Measurements from ENCODE around the gene CLEC12A. TPM values are rescaled to one million over a fixed set of nuclear protein-coding genes. Genes with fewer than 3 reads are reported as not detected.

Gene CLEC12A
- total RNA-seq, 4 donors from 2014 or later: 0.49 to 0.98 TPM; not detected in 2

GRCh38 chr12:9992296-9992695 lies 21.1 kb downstream of the CLEC12A start:
- Histone ChIP-seq H3K27me3 (no peaks in the 10 kb centered on the region), H3K9me3 (no peaks in the 10 kb centered on the region), H3K27ac (no peak overlapping the region), H3K4me3 (no peak overlapping the region), H3K36me3 (no peaks in the 10 kb centered on the region), H3K4me1 (no peaks in the 10 kb centered on the region)
- intact Hi-C loops (cut with DNase I; ENCODE audit: low total_unique reads) (no loop called here), in situ Hi-C loops (cut with MboI; ENCODE audit: low sequenced_read_pairs in 4 of 4) (no loop called here)
- DNase-seq: no peak
- no peak for ATAC-seq
- TF ChIP-seq CTCF (IDR thresholded peaks at IDR 0.05 in 4 of 5, conservative IDR thresholded peaks at IDR 0.05 in 1 of 5): no peak

GRCh38 chr12:9999016-9999415 lies 27.8 kb downstream of the CLEC12A start, which contains the start of gene CLEC1B:
CLEC1B (minus strand) TSS chr12:9999121; CDS start chr12:9999100, 21 bp downstream.
- no peak within 1 kb of the TSS for H3K4me3 ChIP-seq
- H3K4me1 ChIP-seq: no peaks in the 10 kb centered on the region
- DNase-seq (no peak), ATAC-seq (no peak)
- no peak for TF ChIP-seq CTCF (IDR thresholded peaks at IDR 0.05 in 4 of 5, conservative IDR thresholded peaks at IDR 0.05 in 1 of 5)
- TF ChIP-seq POLR2A (IDR thresholded peaks at IDR 0.05): no peak
- H3K36me3 ChIP-seq: no peaks in the 10 kb centered on the region
- no peaks in the 10 kb centered on the region for H3K27me3 ChIP-seq
- H3K27ac ChIP-seq: no peak within 1 kb of the TSS
- H3K9me3 ChIP-seq: no peaks in the 10 kb centered on the region
- intact Hi-C loops (cut with DNase I; ENCODE audit: low total_unique reads) (no loop called here), in situ Hi-C loops (cut with MboI; ENCODE audit: low sequenced_read_pairs in 4 of 4) (no loop called here)

GRCh38 chr12:10001171-10001776 lies 30.1 kb downstream of the CLEC12A start:
- H3K4me1 ChIP-seq: no peaks in the 10 kb centered on the region
- H3K9me3 ChIP-seq: no peaks in the 10 kb centered on the region
- no peaks in the 10 kb centered on the region for H3K36me3 ChIP-seq
- TF ChIP-seq POLR2A (IDR thresholded peaks at IDR 0.05): no peak
- in situ Hi-C loops (cut with MboI; ENCODE audit: low sequenced_read_pairs in 4 of 4) (no loop called here), intact Hi-C loops (cut with DNase I; ENCODE audit: low total_unique reads) (no loop called here)
- no peak for ATAC-seq
- H3K4me3 ChIP-seq: no peak overlapping the region
- H3K27ac ChIP-seq: no peak overlapping the region
- no peak for DNase-seq
- H3K27me3 ChIP-seq: no peaks in the 10 kb centered on the region

- intact Hi-C loops (cut with DNase I; ENCODE audit: low total_unique reads): no loop called here
- Histone ChIP-seq H3K36me3 (no peaks in the 10 kb centered on the region), H3K4me1 (no peaks in the 10 kb centered on the region), H3K27me3 (no peaks in the 10 kb centered on the region), H3K27ac (no peak overlapping the region), H3K9me3 (no peaks in the 10 kb centered on the region), H3K4me3 (no peak overlapping the region)
- ATAC-seq: no peak
- no peak for DNase-seq
- in situ Hi-C loops (cut with MboI; ENCODE audit: low sequenced_read_pairs in 4 of 4): no loop called here
- TF ChIP-seq POLR2A (IDR thresholded peaks at IDR 0.05): no peak
- no peak for TF ChIP-seq CTCF (IDR thresholded peaks at IDR 0.05 in 4 of 5, conservative IDR thresholded peaks at IDR 0.05 in 1 of 5)
Observed at GRCh38 chr12:10012630-10013330, 41.6 kb downstream of the CLEC12A start.

GRCh38 chr12:10015450-10015849 lies 44.2 kb downstream of the CLEC12A start:
- in situ Hi-C loops (cut with MboI; ENCODE audit: low sequenced_read_pairs in 4 of 4) (no loop called here), intact Hi-C loops (cut with DNase I; ENCODE audit: low total_unique reads) (no loop called here)
- H3K4me1 ChIP-seq: no peaks in the 10 kb centered on the region
- DNase-seq (no peak), ATAC-seq (no peak)
- no peaks in the 10 kb centered on the region for H3K9me3 ChIP-seq
- no peaks in the 10 kb centered on the region for H3K27me3 ChIP-seq
- TF ChIP-seq CTCF (IDR thresholded peaks at IDR 0.05 in 4 of 5, conservative IDR thresholded peaks at IDR 0.05 in 1 of 5) (no peak), POLR2A (IDR thresholded peaks at IDR 0.05) (no peak)
- H3K36me3 ChIP-seq: no peaks in the 10 kb centered on the region
- no peak overlapping the region for H3K4me3 ChIP-seq
- H3K27ac ChIP-seq: no peak overlapping the region
